RWPE2 (cell line): Measurements from ENCODE around the gene SHANK2.

ENCODE experiments used
- ATAC-seq: fragments of 200-7000 bp; cut with Tn5 transposase; 3 replicates; pipeline ENCODE4 v1.9.1; 2021; ENCODE audit warnings: low read depth
- DNase-seq: peaks from one replicate; pipeline ENCODE4 v3.0.0-alpha.2; 2020; ENCODE audit warnings: low spot score
- H3K27ac ChIP-seq: fragments of 450-650 bp; 2 replicates; pipeline ENCODE4 v1.5.1; 2017; ENCODE audit warnings: mild to moderate bottlenecking; ENCODE audit not compliant: poor library complexity, severe bottlenecking
- H3K27me3 ChIP-seq: fragments of 250-450 bp; sonication (Bioruptor Pico); 2 replicates; pipeline ENCODE4 v1.5.1; 2021; ENCODE audit warnings: mild to moderate bottlenecking, moderate library complexity; ENCODE audit not compliant: insufficient read depth, poor library complexity, severe bottlenecking
- H3K36me3 ChIP-seq: fragments of 250-450 bp; sonication (Bioruptor Pico); 2 replicates; pipeline ENCODE4 v1.5.1; 2020; ENCODE audit warnings: low read depth, mild to moderate bottlenecking, moderate library complexity
- H3K4me1 ChIP-seq: fragments of 250-450 bp; sonication (Bioruptor Pico); 2 replicates; pipeline ENCODE4 v1.5.1; 2021; ENCODE audit warnings: mild to moderate bottlenecking, moderate library complexity; ENCODE audit not compliant: insufficient read depth, poor library complexity, severe bottlenecking
- H3K4me3 ChIP-seq: fragments of 250-450 bp; sonication (Bioruptor Pico); 2 replicates; pipeline ENCODE4 v1.5.1; 2021; ENCODE audit warnings: mild to moderate bottlenecking, moderate library complexity; ENCODE audit not compliant: severe bottlenecking
- H3K9me3 ChIP-seq: fragments of 250-450 bp; sonication (Bioruptor Pico); 2 replicates; pipeline ENCODE4 v1.5.1; 2021; ENCODE audit warnings: mild to moderate bottlenecking, moderate library complexity; ENCODE audit not compliant: severe bottlenecking
- TF ChIP-seq, protein P1 (sequence below): fragments of 450-650 bp; IDR thresholded peaks from one replicate; pipeline ENCODE4 v1.5.1; 2017; ENCODE audit warnings: mild to moderate bottlenecking, moderate library complexity; ENCODE audit not compliant: poor library complexity, severe bottlenecking

The SHANK2 gene

DNA sequence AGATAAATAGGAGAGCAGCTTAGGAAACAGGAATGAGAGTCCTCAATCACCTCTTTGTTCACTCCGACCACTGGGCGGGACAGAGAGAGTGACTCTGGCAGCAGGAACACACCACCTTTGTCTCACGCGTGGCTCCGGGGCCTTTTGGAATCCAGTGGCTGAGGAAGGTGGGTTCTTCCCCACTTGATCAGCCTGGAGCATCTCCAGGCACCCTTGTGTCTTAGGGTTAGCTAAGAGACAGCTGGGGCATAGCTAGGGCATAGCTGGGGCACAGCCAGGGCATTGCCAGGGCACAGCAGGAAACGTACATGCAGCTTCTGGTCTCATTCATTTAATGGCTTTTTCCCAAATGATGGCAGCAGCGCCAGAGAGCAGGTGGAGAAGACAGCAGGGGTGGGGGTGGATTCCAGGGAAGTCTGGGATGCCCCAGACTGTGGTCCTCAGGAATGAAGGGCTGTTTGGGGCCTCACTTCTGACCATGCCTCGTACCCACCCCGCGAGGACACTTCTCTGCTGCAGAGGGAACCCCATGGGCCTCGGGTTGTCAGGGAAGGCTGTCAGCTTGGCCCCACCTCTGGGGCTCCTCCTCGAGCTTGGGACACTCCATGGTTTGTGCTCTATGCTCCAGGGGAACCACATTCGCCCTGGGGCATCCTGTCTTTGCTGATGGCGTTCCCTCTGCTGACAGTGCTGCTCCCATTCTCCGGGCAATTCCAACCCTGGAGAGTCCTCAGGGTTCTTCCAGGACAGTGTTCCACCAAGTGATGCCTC, 30.4 kb upstream of the SHANK2 start:
- no peak for DNase-seq

GRCh38 chr11:71281831-71282230, 29.5 kb upstream of the SHANK2 start:
- no peaks in the 10 kb centered on the region for H3K9me3 ChIP-seq
- peaks cover 3% of the 10 kb centered on the region for H3K4me1 ChIP-seq
- ATAC-seq, result no peak
- H3K27me3 ChIP-seq, result no peaks in the 10 kb centered on the region
- TF ChIP-seq, protein P1, sequence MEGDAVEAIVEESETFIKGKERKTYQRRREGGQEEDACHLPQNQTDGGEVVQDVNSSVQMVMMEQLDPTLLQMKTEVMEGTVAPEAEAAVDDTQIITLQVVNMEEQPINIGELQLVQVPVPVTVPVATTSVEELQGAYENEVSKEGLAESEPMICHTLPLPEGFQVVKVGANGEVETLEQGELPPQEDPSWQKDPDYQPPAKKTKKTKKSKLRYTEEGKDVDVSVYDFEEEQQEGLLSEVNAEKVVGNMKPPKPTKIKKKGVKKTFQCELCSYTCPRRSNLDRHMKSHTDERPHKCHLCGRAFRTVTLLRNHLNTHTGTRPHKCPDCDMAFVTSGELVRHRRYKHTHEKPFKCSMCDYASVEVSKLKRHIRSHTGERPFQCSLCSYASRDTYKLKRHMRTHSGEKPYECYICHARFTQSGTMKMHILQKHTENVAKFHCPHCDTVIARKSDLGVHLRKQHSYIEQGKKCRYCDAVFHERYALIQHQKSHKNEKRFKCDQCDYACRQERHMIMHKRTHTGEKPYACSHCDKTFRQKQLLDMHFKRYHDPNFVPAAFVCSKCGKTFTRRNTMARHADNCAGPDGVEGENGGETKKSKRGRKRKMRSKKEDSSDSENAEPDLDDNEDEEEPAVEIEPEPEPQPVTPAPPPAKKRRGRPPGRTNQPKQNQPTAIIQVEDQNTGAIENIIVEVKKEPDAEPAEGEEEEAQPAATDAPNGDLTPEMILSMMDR, result no peak
- H3K36me3 ChIP-seq, result no peaks in the 10 kb centered on the region
- H3K27ac ChIP-seq, result no peak overlapping the region
- H3K4me3 ChIP-seq, result no peak overlapping the region
- DNase-seq, result no peak

More for the DNA sequence above, 30.4 kb upstream of the SHANK2 start:
- Histone ChIP-seq H3K4me3 (no peak overlapping the region), H3K27ac (no peak overlapping the region), H3K4me1 (peaks cover 11% of the 10 kb centered on the region), H3K9me3 (no peaks in the 10 kb centered on the region), H3K27me3 (no peaks in the 10 kb centered on the region), H3K36me3 (no peaks in the 10 kb centered on the region)
- ATAC-seq, result no peak
- TF ChIP-seq, protein P1, result no peak

GRCh38 chr11:71281204-71281603, 28.8 kb upstream of the SHANK2 start:
- Histone ChIP-seq H3K4me1 (no peaks in the 10 kb centered on the region), H3K4me3 (no peak overlapping the region), H3K27me3 (no peaks in the 10 kb centered on the region), H3K36me3 (no peaks in the 10 kb centered on the region), H3K9me3 (no peaks in the 10 kb centered on the region), H3K27ac (no peak overlapping the region)
- ATAC-seq (no peak), DNase-seq (no peak)
- TF ChIP-seq, protein P1, result no peak

GRCh38 chr11:71279916-71280645, 27.7 kb upstream of the SHANK2 start:
- H3K27ac ChIP-seq, result no peak overlapping the region
- no peaks in the 10 kb centered on the region for H3K27me3 ChIP-seq
- H3K4me3 ChIP-seq, result no peak overlapping the region
- DNase-seq, result no peak
- no peaks in the 10 kb centered on the region for H3K4me1 ChIP-seq
- TF ChIP-seq, protein P1, result no peak
- H3K36me3 ChIP-seq, result no peaks in the 10 kb centered on the region
- ATAC-seq, result no peak
- no peaks in the 10 kb centered on the region for H3K9me3 ChIP-seq
